Stimulated activated CD8-positive, alpha-beta memory T cell treated with anti-CD3 and anti-CD28 coated beads, Interleukin-4, amount 100 ng/mL, for 1 hour (primary cell): ENCODE results near the gene HOXC11.

Experiments used
- DNase-seq, 2 donors: peaks; one replicate each; pipeline ENCODE4 v3.0.0-alpha.2; 2020; ENCODE audit warnings: low read depth in 2 of 2, low spot score in 1 of 2

Gene HOXC11

GRCh38 chr12:53956914-53957536, 15.9 kb upstream of the HOXC11 start:
- no peak for DNase-seq

GRCh38 chr12:53958128-53958527, 14.8 kb upstream of the HOXC11 start:
- no peak for DNase-seq

GRCh38 chr12:53959314-53959713, 13.6 kb upstream of the HOXC11 start:
- DNase-seq, result no peak

- DNase-seq, result no peak
Observed at GRCh38 chr12:53960187-53961024, 12.5 kb upstream of the HOXC11 start.

GRCh38 chr12:53961025-53961761, 11.7 kb upstream of the HOXC11 start:
- no peak for DNase-seq

GRCh38 chr12:53963005-53963404, 9.9 kb upstream of the HOXC11 start:
- DNase-seq, result no peak

GRCh38 chr12:53963434-53964314, 9.3 kb upstream of the HOXC11 start:
- DNase-seq, result no peak

GRCh38 chr12:53964315-53964713, 8.6 kb upstream of the HOXC11 start:
- DNase-seq, result no peak

- no peak for DNase-seq
Observed at GRCh38 chr12:53965281-53966084, 7.4 kb upstream of the HOXC11 start.

- DNase-seq, result no peak
Observed at GRCh38 chr12:53966085-53966384, 6.9 kb upstream of the HOXC11 start.

GRCh38 chr12:53966385-53967133, 6.4 kb upstream of the HOXC11 start:
- DNase-seq, result no peak

- DNase-seq, result no peak
Observed at GRCh38 chr12:53967421-53967925, 5.5 kb upstream of the HOXC11 start.

GRCh38 chr12:53968214-53969127, 4.5 kb upstream of the HOXC11 start:
- no peak for DNase-seq

- DNase-seq, result no peak
Observed at GRCh38 chr12:53969588-53970259, 3.2 kb upstream of the HOXC11 start.

- DNase-seq, result no peak
Observed at GRCh38 chr12:53970451-53970850, 2.5 kb upstream of the HOXC11 start.

GRCh38 chr12:53971129-53971528, 1.8 kb upstream of the HOXC11 start:
- DNase-seq, result no peak

GRCh38 chr12:53971686-53972085, 1.2 kb upstream of the HOXC11 start:
- DNase-seq, result no peak

- DNase-seq, result no peak
Observed at GRCh38 chr12:53972152-53972702, 699 bp upstream of the HOXC11 start.
